SU-DHL-6 (cell line): ENCODE measurements around the gene POP4.

Experiments
- H2AFZ ChIP-seq: fragments of 200-600 bp; sonication (generic); 2 replicates; pipeline ENCODE4 v1.6.1; 2014; ENCODE audit warnings: low read depth, mild to moderate bottlenecking, moderate library complexity, mixed read lengths, antibody characterized with exemption, low read length; ENCODE audit not compliant: severe bottlenecking
- H3F3A ChIP-seq: fragments of 200-600 bp; shearing (Covaris generic); 2 replicates; pipeline ENCODE4 v1.6.0; 2016; ENCODE audit warnings: antibody characterized with exemption, mild to moderate bottlenecking; ENCODE audit not compliant: insufficient read depth
- H3K27ac ChIP-seq: fragments of 200-600 bp; sonication (generic); 2 replicates; pipeline ENCODE4 v1.5.1; 2016; ENCODE audit warnings: low read depth, mild to moderate bottlenecking, low read length, moderate library complexity, mixed read lengths
- H3K27me3 ChIP-seq: fragments of 200-600 bp; sonication (generic), shearing (Covaris generic); 2 replicates; pipeline ENCODE4 v1.6.0; 2014; ENCODE audit warnings: mild to moderate bottlenecking, low read length
- H3K36me3 ChIP-seq: fragments of 200-600 bp; sonication (generic); 2 replicates; pipeline ENCODE4 v1.6.1; 2014; ENCODE audit warnings: mild to moderate bottlenecking, low read length, mixed read lengths
- H3K4me2 ChIP-seq: fragments of 300-600, 200-600 bp; shearing (Covaris generic), sonication (generic); 2 replicates; pipeline ENCODE4 v1.6.0; 2014; ENCODE audit warnings: low read length, low read depth, mild to moderate bottlenecking; ENCODE audit not compliant: poor library complexity, severe bottlenecking
- H3K4me3 ChIP-seq: fragments of 200-600 bp; sonication (generic); 2 replicates; pipeline ENCODE4 v1.5.1; 2014; ENCODE audit warnings: antibody characterized with exemption, low read length, mild to moderate bottlenecking, mixed read lengths; ENCODE audit not compliant: insufficient read depth, poor library complexity, severe bottlenecking
- H3K79me2 ChIP-seq: fragments of 200-600 bp; sonication (generic); 2 replicates; pipeline ENCODE4 v1.6.1; 2014; ENCODE audit warnings: mild to moderate bottlenecking, low read length, moderate library complexity; ENCODE audit not compliant: insufficient read depth
- H3K9ac ChIP-seq: fragments of 200-600 bp; sonication (generic); 2 replicates; pipeline ENCODE4 v1.7.0; 2014; ENCODE audit warnings: mild to moderate bottlenecking, low read length
- H3K9me2 ChIP-seq: fragments of 200-600 bp; sonication (generic); replicated peaks from 2 replicates; pipeline ENCODE4 v1.6.1; 2014; ENCODE audit warnings: low read length; ENCODE audit not compliant: insufficient read depth
- H3K9me3 ChIP-seq: fragments of 200-600 bp; sonication (generic); 2 replicates; pipeline ENCODE4 v1.6.1; 2014; ENCODE audit warnings: low read length, mixed read lengths; ENCODE audit not compliant: insufficient read depth
- H4K20me1 ChIP-seq: fragments of 200-600 bp; sonication (generic); 2 replicates; pipeline ENCODE4 v1.6.1; 2014; ENCODE audit warnings: low read depth, mild to moderate bottlenecking, antibody characterized with exemption, low read length, moderate library complexity, mixed read lengths
- EZH2phosphoT487 ChIP-seq: fragments of 200-600 bp; sonication (generic), shearing (Covaris generic); conservative IDR thresholded peaks from 2 replicates; pipeline ENCODE4 v1.6.1; 2018; ENCODE audit warnings: mild to moderate bottlenecking, antibody characterized with exemption, low read length, moderate library complexity, mixed read lengths
- TF ChIP-seq, protein P1 (sequence below): fragments of 200-600 bp; sonication (generic); IDR thresholded peaks from one replicate; pipeline ENCODE4 v1.5.1; 2017; ENCODE audit warnings: antibody characterized with exemption, mild to moderate bottlenecking, low read length, moderate library complexity; ENCODE audit not compliant: insufficient read depth, poor library complexity, severe bottlenecking

POP4 gene

DNA sequence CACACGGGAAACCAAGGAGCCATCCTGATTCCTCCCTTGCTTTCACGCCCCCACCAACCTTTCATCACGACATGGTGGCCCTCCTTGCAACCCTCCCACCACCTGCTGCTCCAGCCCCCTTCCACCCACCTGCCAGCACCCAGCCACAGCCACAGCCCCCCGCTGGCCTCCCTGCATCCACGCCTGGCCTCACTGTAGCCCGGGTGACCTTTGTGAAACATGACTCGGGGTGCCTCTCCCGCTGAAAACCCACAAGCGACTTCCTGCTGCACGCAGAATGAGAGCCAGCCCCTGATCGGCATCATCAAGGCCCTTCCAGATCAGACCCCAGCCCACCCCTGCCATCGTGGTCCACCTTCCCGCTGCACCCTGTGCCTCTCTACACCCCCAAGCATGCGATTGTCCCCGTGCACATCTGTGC is 14.9 kb downstream of the POP4 start:
- H3K9me2 ChIP-seq = no peaks in the 10 kb centered on the region
- no peaks in the 10 kb centered on the region for H3K9me3 ChIP-seq
- H3F3A ChIP-seq = no peaks in the 10 kb centered on the region
- TF ChIP-seq EZH2phosphoT487 = no peak
- TF ChIP-seq, protein P1, sequence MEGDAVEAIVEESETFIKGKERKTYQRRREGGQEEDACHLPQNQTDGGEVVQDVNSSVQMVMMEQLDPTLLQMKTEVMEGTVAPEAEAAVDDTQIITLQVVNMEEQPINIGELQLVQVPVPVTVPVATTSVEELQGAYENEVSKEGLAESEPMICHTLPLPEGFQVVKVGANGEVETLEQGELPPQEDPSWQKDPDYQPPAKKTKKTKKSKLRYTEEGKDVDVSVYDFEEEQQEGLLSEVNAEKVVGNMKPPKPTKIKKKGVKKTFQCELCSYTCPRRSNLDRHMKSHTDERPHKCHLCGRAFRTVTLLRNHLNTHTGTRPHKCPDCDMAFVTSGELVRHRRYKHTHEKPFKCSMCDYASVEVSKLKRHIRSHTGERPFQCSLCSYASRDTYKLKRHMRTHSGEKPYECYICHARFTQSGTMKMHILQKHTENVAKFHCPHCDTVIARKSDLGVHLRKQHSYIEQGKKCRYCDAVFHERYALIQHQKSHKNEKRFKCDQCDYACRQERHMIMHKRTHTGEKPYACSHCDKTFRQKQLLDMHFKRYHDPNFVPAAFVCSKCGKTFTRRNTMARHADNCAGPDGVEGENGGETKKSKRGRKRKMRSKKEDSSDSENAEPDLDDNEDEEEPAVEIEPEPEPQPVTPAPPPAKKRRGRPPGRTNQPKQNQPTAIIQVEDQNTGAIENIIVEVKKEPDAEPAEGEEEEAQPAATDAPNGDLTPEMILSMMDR = no peak
- H3K4me2 ChIP-seq = no peak overlapping the region
- H3K9ac ChIP-seq = no peak overlapping the region
- no peaks in the 10 kb centered on the region for H3K79me2 ChIP-seq
- H4K20me1 ChIP-seq = no peaks in the 10 kb centered on the region
- no peak overlapping the region for H2AFZ ChIP-seq
- H3K4me3 ChIP-seq = no peak overlapping the region
- no peaks in the 10 kb centered on the region for H3K27me3 ChIP-seq
- no peaks in the 10 kb centered on the region for H3K36me3 ChIP-seq
- no peak overlapping the region for H3K27ac ChIP-seq

DNA sequence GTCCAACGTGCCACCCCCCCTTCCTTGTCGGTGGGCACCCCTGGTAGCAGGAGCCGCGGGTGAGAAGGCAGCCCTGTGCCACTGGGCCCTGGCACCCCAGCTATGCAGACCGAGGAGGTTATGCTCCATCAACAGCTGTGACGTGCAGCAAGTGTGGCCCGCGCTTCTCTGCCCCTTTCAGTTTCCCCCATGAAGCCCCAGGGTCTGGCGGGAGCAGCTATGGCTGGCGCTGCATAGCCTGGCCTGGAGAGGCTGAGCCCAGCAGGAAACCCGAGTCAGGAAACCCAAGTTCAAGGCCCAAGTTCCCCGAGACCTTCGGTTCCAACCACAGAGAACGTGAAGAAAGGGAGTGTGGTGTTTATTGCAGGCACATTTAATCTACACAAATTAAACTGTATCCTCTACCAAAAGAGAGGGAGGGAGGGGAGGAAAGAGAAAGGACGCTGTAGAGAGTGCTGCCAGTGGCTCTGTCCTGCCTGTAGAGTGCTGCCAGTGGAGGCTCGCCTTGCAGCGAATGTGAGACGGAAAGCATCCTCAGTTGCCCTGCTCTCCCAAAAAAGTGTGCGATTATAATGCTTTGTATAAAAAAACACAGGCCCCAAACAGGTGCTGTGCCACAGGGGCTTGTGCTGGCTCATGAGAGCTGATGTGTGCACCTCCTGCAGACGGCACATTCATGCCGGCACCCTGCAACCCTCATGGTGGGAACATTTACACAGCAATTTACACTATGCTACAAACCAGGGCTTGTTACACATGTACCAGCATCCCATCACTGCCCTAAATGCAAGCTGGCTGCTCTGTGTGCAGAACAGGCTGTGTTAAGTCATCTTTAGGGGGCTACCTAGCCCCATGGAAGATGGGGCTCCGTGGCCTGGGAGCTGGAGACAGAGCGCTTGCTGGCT is 16.3 kb downstream of the POP4 start:
- TF ChIP-seq EZH2phosphoT487 = no peak
- TF ChIP-seq, protein P1 = no peak
- no peaks in the 10 kb centered on the region for H3K79me2 ChIP-seq
- no peaks in the 10 kb centered on the region for H3F3A ChIP-seq
- H3K36me3 ChIP-seq = no peaks in the 10 kb centered on the region
- H2AFZ ChIP-seq = no peak overlapping the region
- H3K9me3 ChIP-seq = no peaks in the 10 kb centered on the region
- no peaks in the 10 kb centered on the region for H3K27me3 ChIP-seq
- no peak overlapping the region for H3K9ac ChIP-seq
- no peak overlapping the region for H3K27ac ChIP-seq
- no peak overlapping the region for H3K4me3 ChIP-seq
- H3K4me2 ChIP-seq = no peak overlapping the region
- H4K20me1 ChIP-seq = no peaks in the 10 kb centered on the region
- no peaks in the 10 kb centered on the region for H3K9me2 ChIP-seq

DNA sequence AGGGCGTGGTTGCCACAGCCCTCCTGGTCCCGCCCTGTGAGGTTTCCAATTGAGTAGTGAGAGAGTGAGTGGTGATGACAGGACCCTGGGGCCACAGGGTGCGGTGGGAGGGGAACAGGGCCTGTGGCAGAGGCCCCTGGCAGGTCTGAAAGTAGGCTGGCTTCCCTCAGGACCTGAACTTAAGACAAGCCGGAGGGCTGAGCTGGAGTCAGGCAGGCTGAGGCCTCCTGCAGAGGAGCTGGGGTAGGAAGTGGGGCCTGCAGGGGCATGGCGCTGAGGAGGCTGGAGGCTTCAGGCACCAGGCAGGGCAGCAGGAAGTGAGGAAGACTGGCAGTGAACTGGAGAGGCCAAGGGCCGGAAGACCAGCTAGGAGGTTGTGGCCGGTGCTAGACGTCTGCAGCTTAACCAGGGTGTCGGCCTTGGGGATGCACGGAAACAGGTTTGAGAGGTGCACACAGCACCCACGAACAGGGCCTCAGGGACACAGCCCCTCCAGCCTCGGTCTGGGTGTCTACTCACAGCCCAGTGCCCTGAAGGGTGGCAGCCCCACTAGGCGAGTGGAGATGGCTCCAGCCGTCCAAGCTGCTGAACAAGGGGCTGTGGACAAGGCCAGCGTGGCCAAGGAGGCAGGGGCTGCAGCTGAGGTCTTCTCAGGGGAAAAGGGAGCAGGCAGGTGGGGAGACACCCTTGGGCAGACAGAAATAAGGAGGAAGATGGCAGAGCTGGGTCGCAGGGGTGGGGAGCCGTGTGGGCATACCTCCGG is 17.8 kb downstream of the POP4 start:
- Histone ChIP-seq H3K4me2 (no peak overlapping the region), H4K20me1 (no peaks in the 10 kb centered on the region), H3K9me2 (no peaks in the 10 kb centered on the region), H3K4me3 (no peak overlapping the region), H3K36me3 (no peaks in the 10 kb centered on the region), H3F3A (no peaks in the 10 kb centered on the region), H3K79me2 (no peaks in the 10 kb centered on the region), H2AFZ (no peak overlapping the region), H3K27me3 (no peaks in the 10 kb centered on the region), H3K9ac (no peak overlapping the region), H3K9me3 (no peaks in the 10 kb centered on the region), H3K27ac (no peak overlapping the region)
- no peak for TF ChIP-seq EZH2phosphoT487
- TF ChIP-seq, protein P1 = no peak
